IPS DF 4.7 (cell line): Measurements from ENCODE around the gene AUTS2.

Experiments used
- DNase-seq: peaks from one replicate; pipeline ENCODE4 v3.0.0-alpha.2; 2013; ENCODE audit warnings: low spot score; ENCODE audit errors: extremely low read depth

The AUTS2 gene

DNA sequence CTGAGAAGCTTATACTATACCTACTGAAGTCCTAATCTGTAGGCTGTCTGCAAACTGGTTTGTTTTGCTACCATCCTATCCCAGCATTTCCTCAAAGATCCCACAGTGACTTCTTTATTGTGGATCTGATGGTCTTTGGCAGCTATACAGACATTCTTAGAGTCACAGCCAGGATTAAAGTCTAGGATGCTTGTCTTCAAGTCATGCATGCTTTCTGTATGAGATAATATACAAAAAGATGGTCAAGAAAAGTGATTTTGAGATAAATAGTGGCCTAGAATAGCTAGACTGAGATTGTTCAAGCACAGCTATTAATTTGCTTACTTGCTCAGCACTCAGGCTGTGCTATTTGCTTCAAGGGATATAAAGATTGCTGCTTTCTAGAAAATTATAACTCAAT lies 454.4 kb downstream of the AUTS2 start:
- DNase-seq: no peak

- DNase-seq: no peak
Measured at GRCh38 chr7:70053421-70053820, 455.1 kb downstream of the AUTS2 start.

DNA sequence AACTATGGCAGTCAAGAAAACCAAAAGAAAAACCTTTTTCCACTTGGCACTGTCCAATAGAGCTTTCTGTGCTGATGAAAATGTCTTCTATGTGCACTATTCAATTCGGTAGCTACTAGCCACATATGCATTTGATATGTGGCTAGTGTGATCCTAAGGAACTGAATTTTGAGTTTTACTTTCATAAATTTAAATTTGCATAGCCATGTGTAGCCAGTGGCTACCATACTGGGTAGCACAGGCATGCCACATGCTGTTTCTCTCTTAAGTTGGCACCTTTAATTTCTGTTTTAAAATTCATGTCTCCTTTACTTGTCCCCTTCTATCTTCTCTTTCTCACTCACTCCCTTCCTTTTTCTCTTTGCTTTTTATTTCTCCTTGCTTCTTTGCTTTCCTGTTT lies 455.7 kb downstream of the AUTS2 start:
- DNase-seq: no peak

- no peak for DNase-seq
Measured at GRCh38 chr7:70056363-70056762, 458.1 kb downstream of the AUTS2 start.

DNA sequence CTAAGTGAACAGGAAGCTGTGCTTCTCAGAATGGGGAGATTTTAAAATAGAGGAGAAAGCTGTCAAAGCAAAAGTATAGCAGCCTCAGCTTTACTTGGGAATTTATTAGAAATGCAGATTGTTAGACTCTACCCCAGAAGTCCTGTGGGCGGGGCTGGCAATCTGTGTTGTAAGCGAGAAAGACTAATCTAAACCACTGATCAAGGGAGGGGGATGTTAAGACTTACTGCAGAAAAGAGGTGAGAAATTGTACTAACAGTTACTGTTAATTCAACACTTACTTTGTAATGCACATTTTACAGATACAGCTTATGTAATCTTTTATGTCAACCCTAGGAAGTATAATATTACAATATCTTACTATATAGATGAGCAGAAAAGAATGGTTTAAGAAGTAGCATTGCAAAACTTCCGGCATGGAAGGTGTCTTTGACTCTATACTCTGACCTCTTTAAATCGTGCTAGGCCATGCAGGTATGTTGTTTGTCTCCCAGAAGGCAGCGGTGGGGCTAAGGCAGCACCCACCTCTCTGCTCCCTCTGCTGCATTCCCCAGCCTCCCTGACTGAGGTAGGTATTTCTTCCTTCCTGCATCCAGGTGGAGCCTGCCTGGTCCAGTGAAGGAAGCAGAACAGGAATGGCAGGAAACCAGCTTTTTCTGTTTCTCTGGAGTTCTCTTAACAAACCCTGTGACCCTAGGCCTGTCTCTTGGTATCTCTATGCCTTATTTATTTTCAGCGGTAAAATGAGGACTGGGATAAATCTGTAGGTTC lies 462.2 kb downstream of the AUTS2 start:
- no peak for DNase-seq

GRCh38 chr7:70063371-70063770 lies 465.1 kb downstream of the AUTS2 start:
- no peak for DNase-seq

DNA sequence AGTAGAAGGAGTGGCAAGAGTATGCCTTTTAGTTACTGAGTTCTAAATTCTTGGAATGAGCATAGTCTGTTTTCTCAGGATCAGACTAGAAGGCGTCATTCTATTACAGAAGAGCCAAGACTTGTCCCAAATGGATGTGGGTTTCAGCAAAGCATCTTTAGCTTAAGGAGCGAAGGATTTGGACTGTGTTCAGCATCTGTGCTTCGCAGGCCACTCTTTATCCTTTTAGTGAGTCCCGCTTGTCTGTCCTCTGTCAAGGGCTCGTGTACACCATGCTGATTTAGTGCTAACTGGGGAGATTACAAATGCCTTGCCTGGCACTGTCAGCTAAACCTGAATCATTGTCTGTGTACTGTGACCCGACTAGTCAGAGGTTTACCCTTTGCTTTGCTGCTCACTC lies 465.7 kb downstream of the AUTS2 start:
- no peak for DNase-seq

DNA sequence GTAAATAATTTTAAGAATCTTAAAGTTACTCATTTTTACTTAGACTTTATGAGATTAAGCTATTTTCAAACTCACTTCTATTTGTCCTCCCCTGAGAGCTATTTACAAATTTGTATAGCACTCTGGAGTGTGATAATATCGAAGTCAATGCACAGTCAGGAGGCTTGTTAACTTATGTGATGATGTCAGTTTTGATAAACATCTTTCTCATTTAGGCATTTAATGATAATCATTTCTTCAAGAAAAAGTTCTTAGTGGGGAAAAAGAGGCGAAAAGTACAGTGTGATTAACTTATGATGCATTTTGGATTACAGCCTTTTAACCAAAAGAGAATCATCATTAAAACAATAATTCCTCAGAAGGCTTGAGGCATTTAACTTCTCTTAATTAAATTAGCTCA lies 468.6 kb downstream of the AUTS2 start:
- no peak for DNase-seq

DNA sequence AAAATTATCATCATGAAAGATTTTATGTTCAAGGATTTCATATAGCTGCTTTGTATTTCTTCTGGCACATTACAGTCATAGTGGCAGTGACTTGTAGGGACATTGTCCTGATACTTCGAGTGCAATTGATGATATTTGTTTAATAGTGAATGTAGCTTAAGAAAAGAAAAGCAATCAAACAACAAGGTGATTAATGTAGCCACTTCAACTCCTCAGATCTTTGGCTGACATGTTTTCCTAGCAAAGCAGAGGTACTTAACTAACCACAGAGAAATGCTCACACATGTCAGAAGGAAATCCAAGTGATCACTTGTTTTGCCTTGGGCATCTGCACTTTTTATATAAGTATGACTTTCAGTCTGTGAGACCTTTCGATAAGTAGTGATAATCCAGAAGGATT lies 470.3 kb downstream of the AUTS2 start:
- no peak for DNase-seq

GRCh38 chr7:70069977-70070376 lies 471.7 kb downstream of the AUTS2 start:
- no peak for DNase-seq

DNA sequence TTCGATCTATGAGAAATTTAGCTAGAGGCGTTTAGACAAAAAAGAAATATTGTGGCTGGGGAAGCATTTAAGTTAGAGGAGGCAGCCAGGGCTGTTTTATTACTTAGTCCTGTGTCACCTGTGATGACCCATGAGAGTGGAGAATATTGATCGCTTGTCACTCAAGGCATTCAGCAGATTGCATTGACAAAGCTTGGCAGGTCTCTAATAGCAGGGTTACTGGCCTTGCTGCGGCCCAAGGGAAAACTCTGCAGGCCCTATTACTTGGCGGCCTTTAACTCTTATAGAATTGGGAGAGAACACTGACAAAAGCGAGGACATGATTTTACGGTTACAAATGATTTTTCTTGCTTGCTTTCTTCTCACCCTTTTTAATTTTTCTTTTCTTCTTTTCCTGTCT lies 473.5 kb downstream of the AUTS2 start:
- no peak for DNase-seq

DNA sequence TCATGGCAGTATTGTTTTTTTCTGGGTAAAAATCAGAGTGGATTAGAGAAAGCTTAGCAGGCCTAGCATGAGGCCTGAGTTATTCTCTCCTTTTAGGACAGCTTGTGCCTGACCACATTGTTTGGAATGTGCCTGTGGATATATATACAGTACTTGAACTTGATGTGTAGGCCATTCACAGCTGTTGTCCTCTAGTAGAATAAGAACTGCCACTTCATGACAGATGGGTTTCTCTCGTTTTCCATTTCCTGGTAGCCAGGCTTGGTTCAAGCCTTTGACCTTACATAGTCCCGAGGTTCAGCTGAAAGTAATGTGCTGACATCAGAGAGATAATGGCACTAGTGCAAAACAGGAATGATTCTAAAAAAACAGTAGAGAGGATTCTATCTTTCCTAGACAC lies 473.9 kb downstream of the AUTS2 start:
- no peak for DNase-seq

DNA sequence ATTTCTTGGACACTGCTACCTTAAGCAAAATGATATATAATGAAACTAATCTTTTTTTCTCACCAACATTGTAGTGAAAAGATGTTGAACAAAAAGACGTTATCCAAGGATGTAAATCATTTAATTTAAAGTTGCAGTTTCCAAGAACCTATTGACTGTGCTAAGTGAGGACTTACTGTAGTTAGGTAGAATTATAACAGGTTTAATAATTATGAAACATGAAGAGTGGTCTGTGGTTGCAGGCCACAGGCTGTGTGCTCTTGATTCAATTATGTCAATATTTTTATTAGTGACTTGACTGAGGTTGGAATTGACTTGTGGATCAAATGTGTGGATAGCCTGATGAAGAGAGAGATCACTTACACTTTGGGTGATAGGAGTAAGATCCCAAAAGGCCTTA lies 478.1 kb downstream of the AUTS2 start:
- no peak for DNase-seq

DNA sequence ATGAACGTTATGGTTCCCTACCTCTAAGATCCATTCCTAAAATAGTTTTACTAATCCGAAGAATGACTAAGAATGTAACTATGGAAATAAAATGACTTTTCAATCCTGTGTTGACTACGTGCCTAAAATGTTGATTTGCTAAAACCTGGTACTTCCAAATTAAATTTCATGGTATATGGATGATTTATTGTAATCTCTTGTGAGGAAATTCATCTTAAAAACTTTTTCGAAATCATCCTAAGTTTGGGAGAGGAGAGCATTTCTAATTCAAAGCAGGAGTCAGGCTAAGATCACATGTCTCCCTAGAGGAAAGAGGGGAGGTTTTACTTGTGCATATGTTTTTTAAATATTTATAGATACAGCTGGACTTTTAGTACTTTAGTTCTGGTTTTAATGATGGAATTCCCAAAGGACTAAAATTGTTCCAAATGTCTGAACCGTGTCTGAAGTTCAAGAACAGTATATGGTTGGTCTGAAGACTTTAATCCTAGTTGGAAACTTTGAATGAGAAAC lies 483.9 kb downstream of the AUTS2 start:
- DNase-seq: no peak

DNA sequence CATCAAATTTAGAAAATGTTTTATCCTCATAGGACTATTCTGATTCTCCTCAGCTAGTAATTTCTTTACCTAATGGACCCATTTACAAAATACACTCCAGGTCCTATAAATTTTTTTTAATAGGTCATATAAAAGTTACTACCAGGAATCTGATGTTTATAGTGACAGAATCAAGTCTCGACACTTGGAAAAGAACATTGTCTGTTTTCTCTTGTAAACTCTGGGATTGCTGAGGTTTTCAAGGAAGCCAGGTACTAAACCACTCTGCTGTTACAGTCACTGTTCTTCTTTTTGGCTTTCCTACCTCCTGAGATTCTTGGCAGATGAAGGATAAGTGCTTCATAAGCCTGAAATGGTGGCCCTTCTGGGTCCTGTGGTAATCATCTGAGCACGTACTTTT lies 493.1 kb downstream of the AUTS2 start:
- no peak for DNase-seq

DNA sequence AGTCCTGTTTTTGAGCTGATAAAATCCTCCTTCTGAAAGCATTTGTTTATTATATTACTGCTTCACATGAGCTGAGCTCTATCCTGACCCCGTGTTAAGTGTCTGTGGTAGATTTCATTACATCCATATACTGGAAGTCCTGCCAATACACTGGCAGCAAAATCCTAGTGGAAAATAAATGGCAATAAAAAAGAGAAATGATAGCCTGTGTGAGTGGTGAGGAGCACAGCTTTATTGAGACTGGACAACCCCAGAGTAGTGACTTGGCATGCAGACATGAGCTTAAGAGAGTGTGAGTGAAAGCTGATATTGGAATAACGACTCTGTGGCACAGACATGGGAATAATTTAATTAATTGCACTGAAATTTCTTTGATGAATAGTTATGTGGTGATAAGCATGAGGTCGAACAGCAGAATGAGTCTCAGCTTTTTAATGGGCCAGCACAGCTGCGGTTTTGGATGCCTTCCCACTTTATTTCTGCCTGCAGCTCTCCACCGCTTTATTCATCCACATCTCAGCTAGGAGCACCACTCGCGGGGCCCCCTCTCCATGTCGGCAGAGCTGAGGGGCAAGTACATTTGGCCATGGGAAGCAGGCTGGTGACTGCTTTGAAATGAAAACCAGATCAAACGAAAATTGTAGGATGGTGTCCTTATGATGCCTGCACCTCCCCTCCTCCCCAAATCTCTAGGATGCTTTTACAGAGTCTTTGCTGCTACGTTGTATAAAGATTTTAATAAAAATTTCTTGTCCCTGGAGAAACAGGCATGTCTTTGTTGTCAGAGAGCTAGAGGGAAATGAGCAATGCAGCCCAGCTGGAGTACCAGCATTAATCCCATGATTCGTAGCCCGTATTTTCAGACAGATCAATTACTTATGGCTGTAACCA lies 494.3 kb downstream of the AUTS2 start:
- DNase-seq: no peak

DNA sequence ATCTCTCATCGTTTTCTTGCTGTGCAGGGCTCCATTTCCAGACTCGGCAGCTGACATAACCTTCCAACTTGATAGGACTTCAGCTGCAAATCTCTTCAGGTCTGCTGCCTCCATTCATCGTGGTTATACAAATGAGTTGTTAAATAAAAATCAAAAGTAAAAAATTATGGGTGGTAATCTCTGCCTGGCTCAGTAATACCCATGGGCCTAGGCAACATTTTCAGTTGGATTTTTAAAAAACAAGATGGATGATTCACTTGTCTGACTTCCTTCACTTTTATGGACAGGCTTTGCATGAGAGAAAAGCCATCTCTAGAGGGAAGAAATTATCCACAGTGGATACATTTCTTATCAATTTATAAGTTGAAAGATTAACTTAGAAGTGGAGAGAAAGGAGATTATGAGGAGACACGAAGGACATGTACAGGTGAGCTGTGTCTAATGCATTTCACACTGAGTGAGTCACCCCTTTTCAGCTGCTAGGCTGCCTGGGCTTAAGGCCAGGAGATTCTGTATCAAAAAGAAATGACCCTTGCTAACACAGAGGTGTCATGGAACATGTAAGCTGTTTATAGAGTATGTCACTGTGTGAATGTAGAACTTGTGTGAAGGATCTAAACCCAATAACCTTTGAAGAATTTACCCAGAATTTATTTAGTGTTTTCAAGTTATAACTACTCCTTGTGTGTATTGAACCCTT lies 495.1 kb downstream of the AUTS2 start:
- no peak for DNase-seq

- DNase-seq: no peak
Measured at GRCh38 chr7:70094831-70095230, 496.6 kb downstream of the AUTS2 start.

DNA sequence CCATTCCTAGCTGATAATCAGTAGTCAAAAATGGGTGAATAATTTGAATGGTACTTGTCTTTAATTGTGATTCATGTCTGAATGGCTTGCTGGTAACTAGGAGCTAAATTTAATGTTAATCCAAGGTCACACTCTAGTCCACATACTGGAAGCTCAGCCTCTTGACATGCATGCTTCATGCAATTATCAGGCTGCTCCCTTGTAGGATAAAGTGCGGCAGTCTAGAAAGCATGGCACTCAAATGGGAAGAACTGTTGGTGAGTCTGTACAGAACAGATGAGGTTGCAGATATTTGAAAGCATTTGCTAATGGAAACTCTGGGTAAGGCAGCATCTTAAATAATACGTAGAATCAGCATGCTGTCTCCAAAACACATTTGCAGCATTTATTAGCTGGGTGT lies 499.4 kb downstream of the AUTS2 start:
- no peak for DNase-seq

DNA sequence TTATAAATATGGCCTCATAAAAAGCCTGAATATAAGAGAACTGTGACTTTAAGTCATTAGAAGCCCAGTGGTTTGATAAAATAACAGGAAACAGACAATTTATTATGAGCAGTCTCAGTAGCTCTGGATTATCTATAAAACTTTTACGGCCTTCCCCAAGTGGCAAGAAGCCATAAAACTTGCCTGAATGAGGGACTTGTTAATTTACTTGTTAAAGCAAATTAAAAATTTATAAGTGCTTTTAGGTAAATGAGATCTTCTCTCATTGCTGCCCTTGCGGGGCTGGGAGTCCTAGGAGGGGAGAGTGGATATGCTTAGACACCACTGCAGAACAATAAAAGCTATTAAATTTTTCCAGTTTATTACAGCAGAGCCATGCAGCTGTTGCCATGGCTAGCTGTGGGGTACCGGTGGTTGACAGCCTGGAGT lies 499.9 kb downstream of the AUTS2 start:
- DNase-seq: no peak

- DNase-seq: no peak
Measured at GRCh38 chr7:70098905-70099672, 500.8 kb downstream of the AUTS2 start.
